IMR-90 (cell line): ENCODE results near the gene CTIF. TPM values are rescaled to one million over a fixed set of nuclear protein-coding genes. Genes with fewer than 3 reads are reported as not detected.

Source experiments
- ATAC-seq: fragments of 200-7000 bp; cut with Tn5 transposase; 2 replicates; pipeline ENCODE4 v1.9.1; 2020; ENCODE audit warnings: low read depth, mild to moderate bottlenecking, moderate library complexity
- BruUV-seq: library from RNA; stranded (reverse); fragments of 400-500 nt; replicated peaks from 2 replicates; lab custom pipeline; 2021; lab: Mats Ljungman, UMichigan
- CTCF ChIA-PET: fragments of 300-600 bp; formaldehyde crosslinking; extraction: SDS; loops from one replicate; lab custom pipeline; 2021; ENCODE audit warnings: antibody characterized with exemption; lab: Yijun Ruan, JAX
- POLR2A ChIA-PET: fragments of 300-600 bp; sonication (Branson Sonifier 250); formaldehyde crosslinking; loops from one replicate; lab custom pipeline; 2022; ENCODE audit warnings: antibody characterized with exemption; ENCODE audit not compliant: unreplicated experiment; lab: Charles Lee
- DNase-seq: peaks from one replicate; pipeline ENCODE4 v3.0.0; 2013
- H2AFZ ChIP-seq: replicated peaks from 2 replicates; pipeline ENCODE3; 2013; ENCODE audit warnings: low read length, mild to moderate bottlenecking; ENCODE audit not compliant: poor library complexity
- H2AK5ac ChIP-seq: 2 replicates; pipeline ENCODE4 v1.6.1; 2013; ENCODE audit warnings: low read depth, low read length, inconsistent platforms
- H2AK9ac ChIP-seq: replicated peaks from 2 replicates; pipeline ENCODE3; 2013; ENCODE audit warnings: mild to moderate bottlenecking, low read depth, low read length, moderate library complexity; ENCODE audit not compliant: poor library complexity
- H2BK120ac ChIP-seq: 2 replicates; pipeline ENCODE4 v1.6.1; 2013; ENCODE audit warnings: low read depth, low read length, inconsistent platforms
- H2BK15ac ChIP-seq: 3 replicates; pipeline ENCODE4 v1.6.1; 2013; ENCODE audit warnings: low read depth, low read length, inconsistent platforms
- H2BK20ac ChIP-seq: 2 replicates; pipeline ENCODE4 v1.6.1; 2013; ENCODE audit warnings: low read depth, mild to moderate bottlenecking, inconsistent platforms, low read length, moderate library complexity
- H2BK5ac ChIP-seq: 2 replicates; pipeline ENCODE4 v1.6.1; 2013; ENCODE audit warnings: mild to moderate bottlenecking, low read depth, low read length, inconsistent platforms; ENCODE audit not compliant: poor library complexity, severe bottlenecking
- H3K14ac ChIP-seq: replicated peaks from 2 replicates; pipeline ENCODE4 v1.6.1; 2013; ENCODE audit warnings: low read depth, low read length, inconsistent platforms
- H3K18ac ChIP-seq: 2 replicates; pipeline ENCODE4 v1.6.1; 2013; ENCODE audit warnings: low read depth, low read length, control low read depth
- H3K23ac ChIP-seq: 2 replicates; pipeline ENCODE4 v1.6.1; 2013; ENCODE audit warnings: low read depth, low read length, inconsistent platforms
- H3K27ac ChIP-seq: 2 replicates; pipeline ENCODE4 v1.5.1; 2013; ENCODE audit warnings: mild to moderate bottlenecking, control low read depth, low read length; ENCODE audit not compliant: insufficient read depth
- H3K27me3 ChIP-seq: 2 replicates; pipeline ENCODE4 v1.6.1; 2013; ENCODE audit warnings: low read length; ENCODE audit not compliant: control insufficient read depth, insufficient read depth
- H3K36me3 ChIP-seq: 2 replicates; pipeline ENCODE4 v1.6.1; 2013; ENCODE audit warnings: low read length, mixed read lengths; ENCODE audit not compliant: control insufficient read depth, insufficient read depth
- H3K4ac ChIP-seq: 2 replicates; pipeline ENCODE4 v1.6.1; 2013; ENCODE audit warnings: low read depth, low read length, inconsistent platforms
- H3K4me1 ChIP-seq: 2 replicates; pipeline ENCODE4 v1.6.1; 2013; ENCODE audit warnings: low read length, mixed read lengths; ENCODE audit not compliant: control insufficient read depth, insufficient read depth
- H3K4me2 ChIP-seq: 2 replicates; pipeline ENCODE4 v1.6.1; 2013; ENCODE audit warnings: low read depth, mild to moderate bottlenecking, control low read depth, low read length, moderate library complexity
- H3K4me3 ChIP-seq: 2 replicates; pipeline ENCODE4 v1.5.1; 2013; ENCODE audit warnings: low read depth, mild to moderate bottlenecking, control low read depth, low read length, moderate library complexity; ENCODE audit not compliant: insufficient read depth
- H3K56ac ChIP-seq: 2 replicates; pipeline ENCODE4 v1.6.1; 2013; ENCODE audit warnings: low read length, inconsistent platforms; ENCODE audit not compliant: insufficient read depth; ENCODE audit errors: extremely low read depth
- H3K79me1 ChIP-seq, 2 experiments: 2 replicates each; pipeline ENCODE4 v1.6.1; 2013; ENCODE audit warnings: low read length in 2 of 2, inconsistent platforms in 1 of 2, low read depth in 1 of 2
- H3K9ac ChIP-seq: 2 replicates; pipeline ENCODE4 v1.6.1; 2013; ENCODE audit warnings: low read depth, low read length, control low read depth
- H3K9me1 ChIP-seq: 2 replicates; pipeline ENCODE4 v1.6.1; 2013; ENCODE audit warnings: low read length, inconsistent platforms; ENCODE audit not compliant: insufficient read depth
- H3K9me3 ChIP-seq: 2 replicates; pipeline ENCODE4 v1.6.1; 2013; ENCODE audit warnings: low read length; ENCODE audit not compliant: control insufficient read depth, insufficient read depth
- H4K20me1 ChIP-seq: 2 replicates; pipeline ENCODE4 v1.6.1; 2013; ENCODE audit warnings: low read length, inconsistent platforms; ENCODE audit not compliant: insufficient read depth
- H4K5ac ChIP-seq: 2 replicates; pipeline ENCODE4 v1.6.1; 2013; ENCODE audit warnings: mild to moderate bottlenecking, low read depth, low read length, control low read depth
- H4K8ac ChIP-seq, 2 experiments: 2 replicates each; pipeline ENCODE4 v1.6.1; 2013; ENCODE audit warnings: low read depth in 2 of 2, low read length in 2 of 2, control low read depth in 1 of 2, inconsistent platforms in 1 of 2
- H4K91ac ChIP-seq: 2 replicates; pipeline ENCODE4 v1.6.1; 2013; ENCODE audit warnings: low read depth, low read length, inconsistent platforms; ENCODE audit not compliant: insufficient read depth
- BHLHE40 ChIP-seq: fragments of 150-350 bp; IDR thresholded peaks from 2 replicates; pipeline ENCODE4 v1.6.1; 2016; ENCODE audit warnings: mild to moderate bottlenecking, low read depth, low read length
- CEBPB ChIP-seq: IDR thresholded peaks from 2 replicates; pipeline ENCODE4 v1.6.1; 2012; ENCODE audit warnings: low read depth, low read length, improper control_type of control experiment
- CHD1 ChIP-seq: IDR thresholded peaks from 2 replicates; pipeline ENCODE4 v1.6.1; 2012; ENCODE audit warnings: low read depth, low read length, improper control_type of control experiment
- CTCF ChIP-seq: conservative IDR thresholded peaks from 2 replicates; pipeline ENCODE4 v1.5.1; 2012; ENCODE audit warnings: mild to moderate bottlenecking, low read depth, low read length, improper control_type of control experiment
- FOS ChIP-seq: fragments of 150-350 bp; IDR thresholded peaks from 2 replicates; pipeline ENCODE4 v1.6.1; 2016; ENCODE audit warnings: low read depth, low read length
- MAFK ChIP-seq: IDR thresholded peaks from 2 replicates; pipeline ENCODE4 v1.6.1; 2012; ENCODE audit warnings: low read depth, low read length, improper control_type of control experiment
- MAZ ChIP-seq: IDR thresholded peaks from 2 replicates; pipeline ENCODE4 v1.6.1; 2012; ENCODE audit warnings: low read depth, mild to moderate bottlenecking, low read length, improper control_type of control experiment, moderate library complexity, borderline replicate concordance
- MXI1 ChIP-seq: IDR thresholded peaks from 2 replicates; pipeline ENCODE4 v1.6.1; 2012; ENCODE audit warnings: low read depth, mild to moderate bottlenecking, low read length, moderate library complexity, borderline replicate concordance
- NFE2L2 ChIP-seq: fragments of 150-350 bp; IDR thresholded peaks from 2 replicates; pipeline ENCODE4 v1.6.1; 2016; ENCODE audit warnings: low read depth, mild to moderate bottlenecking, low read length
- RAD21 ChIP-seq: IDR thresholded peaks from 2 replicates; pipeline ENCODE4 v1.6.1; 2012; ENCODE audit warnings: low read length, improper control_type of control experiment
- RCOR1 ChIP-seq: IDR thresholded peaks from 2 replicates; pipeline ENCODE4 v1.6.1; 2012; ENCODE audit warnings: mild to moderate bottlenecking, low read length, improper control_type of control experiment; ENCODE audit not compliant: insufficient replicate concordance
- SMC3 ChIP-seq: fragments of 150-350 bp; IDR thresholded peaks from 2 replicates; pipeline ENCODE4 v1.6.1; 2016; ENCODE audit warnings: low read depth, mild to moderate bottlenecking, antibody characterized with exemption, low read length, moderate library complexity
- WGBS, 2 experiments: methylation state at CpG; one replicate each; pipeline versions ENCODE4 v1.1.5 to v1.1.7; 2013; ENCODE audit warnings: missing lambda C conversion rate in 2 of 2; ENCODE audit not compliant: insufficient read length in 1 of 2; ENCODE audit errors: extremely low coverage in 2 of 2; 5-methylcytosine and 5-hydroxymethylcytosine counted together
- dilution Hi-C: fragments of 300-500 bp; cut with HindIII; formaldehyde crosslinking; loops from one replicate; pipeline ENCODE4 v1.14.3; 2018; ENCODE audit warnings: low sequenced_read_pairs; ENCODE audit not compliant: unreplicated experiment
- in situ Hi-C: fragments of 300-500 bp; cut with MboI; formaldehyde crosslinking; loops from 3 replicates; pipeline ENCODE4 v1.14.3; 2019; ENCODE audit warnings: low sequenced_read_pairs, inconsistent platforms, mixed read lengths
- intact Hi-C: fragments of 100-400 bp; cut with micrococcal nuclease; formaldehyde crosslinking; loops from 2 replicates; pipeline ENCODE4 v1.10.0; 2022
- polyA plus RNA-seq, 3 experiments: library from polyadenylated mRNA; depleted of rRNA; stranded (reverse); fragments of >200 nt; gene quantifications; 2 replicates each; pipeline ENCODE4 v1.2.3, GENCODE V29; 2012; ENCODE audit warnings: low replicate concordance in 1 of 3
- total RNA-seq: library from RNA; depleted of rRNA; stranded (reverse); fragments of >200 nt; gene quantifications from 2 replicates; pipeline ENCODE4 v1.2.3, GENCODE V29; 2012

Gene CTIF
- total and polyA plus RNA-seq, 2 of the 4 experiments (the other 2 are of a cell fraction), result 25.1 to 57.0 TPM

- no peak overlapping the region for H3K23ac ChIP-seq
- no peak overlapping the region for H2AK9ac ChIP-seq
- H3K4ac ChIP-seq, result no peak overlapping the region
- H3K79me1 ChIP-seq, result peaks cover 36 to 92% of the 10 kb centered on the region in 2 experiments
- peaks cover 89% of the 10 kb centered on the region for H4K20me1 ChIP-seq
- H3K56ac ChIP-seq, result no peak overlapping the region
- DNase-seq, result no peak
- ATAC-seq, result no peak
- no peak overlapping the region; the same call in 1 of the 2 replicates for H3K14ac ChIP-seq
- ChIA-PET POLR2A (no interaction called here), CTCF (interaction anchor here (0.8 kb wide), 1 partner anchor 15 kb away, joined by 4 read pairs; no protein-coding TSS in a partner anchor)
- no peak for TF ChIP-seq MAFK
- TF ChIP-seq SMC3, result no peak
- TF ChIP-seq MXI1, result no peak
- no peak for TF ChIP-seq RAD21
- TF ChIP-seq BHLHE40, result no peak
- TF ChIP-seq CEBPB, result no peak
- TF ChIP-seq CHD1, result no peak
- no peak for TF ChIP-seq FOS
- TF ChIP-seq CTCF, result no peak
- TF ChIP-seq NFE2L2, result no peak
- no peak for TF ChIP-seq MAZ
- TF ChIP-seq RCOR1, result no peak
- H3K9me3 ChIP-seq, result peaks cover 3% of the 10 kb centered on the region
- dilution Hi-C loops (no loop called here), in situ Hi-C loops (no loop called here), intact Hi-C loops (no loop called here)
- H2AK5ac ChIP-seq, result no peak overlapping the region
- H3K4me1 ChIP-seq, result peaks cover 10% of the 10 kb centered on the region
- H2BK20ac ChIP-seq, result no peak overlapping the region
- no peak overlapping the region for H3K4me3 ChIP-seq
- H3K4me2 ChIP-seq, result no peak overlapping the region
- no peak overlapping the region for H3K18ac ChIP-seq
- H4K5ac ChIP-seq, result no peak overlapping the region
- H3K9me1 ChIP-seq, result peaks cover 35% of the 10 kb centered on the region
- H3K27ac ChIP-seq, result no peak overlapping the region
- H3K9ac ChIP-seq, result no peak overlapping the region
- no peak overlapping the region for H2BK15ac ChIP-seq
- 100% methylated on average over 1 of the region's 7 CpGs; no CpG with 5 or more reads in 1 of the 2 experiments for WGBS, 2 experiments
- no peak overlapping the region for H4K91ac ChIP-seq
- no peak overlapping the region for H2AFZ ChIP-seq
- H3K27me3 ChIP-seq, result no peaks in the 10 kb centered on the region
- H3K36me3 ChIP-seq, result peaks cover 25% of the 10 kb centered on the region
- H4K8ac ChIP-seq, result no peak overlapping the region
- no TSS peak for BruUV-seq
- H2BK5ac ChIP-seq, result no peak overlapping the region
- no peak overlapping the region for H2BK120ac ChIP-seq
These were observed 16.0 kb downstream of the CTIF start for GRCh38 chr18:48554610-48555400.
